GM19324 (cell line): ENCODE data around the gene PCDH17.

Experiments
- ATAC-seq: cut with Tn5 transposase; IDR thresholded peaks from one replicate; pipeline ENCODE4 v1.9.1; 2021; ENCODE audit warnings: mild to moderate bottlenecking, moderate library complexity; ENCODE audit not compliant: unreplicated experiment, low FRiP score

Gene PCDH17

GRCh38 chr13:57633950-57634838 is 2.6 kb downstream of the PCDH17 start:
- ATAC-seq: no peak

- ATAC-seq: no peak
Observed at GRCh38 chr13:57634839-57635165, 3.3 kb downstream of the PCDH17 start.

GRCh38 chr13:57635541-57636085 is 4.1 kb downstream of the PCDH17 start:
- ATAC-seq: no peak

- ATAC-seq: no peak
Observed at GRCh38 chr13:57636816-57637215, 5.3 kb downstream of the PCDH17 start.

- ATAC-seq: no peak
Observed at GRCh38 chr13:57637515-57637914, 6.0 kb downstream of the PCDH17 start.

- no peak for ATAC-seq
Observed at GRCh38 chr13:57638186-57638890, 6.8 kb downstream of the PCDH17 start.

GRCh38 chr13:57640607-57641006 is 9.1 kb downstream of the PCDH17 start:
- no peak for ATAC-seq

GRCh38 chr13:57641051-57641450 is 9.5 kb downstream of the PCDH17 start:
- no peak for ATAC-seq

GRCh38 chr13:57644106-57644505 is 12.6 kb downstream of the PCDH17 start:
- no peak for ATAC-seq

- no peak for ATAC-seq
Observed at GRCh38 chr13:57653229-57653989, 21.9 kb downstream of the PCDH17 start.

- ATAC-seq: no peak
Observed at GRCh38 chr13:57665481-57665880, 33.9 kb downstream of the PCDH17 start.

- ATAC-seq: no peak
Observed at GRCh38 chr13:57666131-57666953, 34.8 kb downstream of the PCDH17 start.

- ATAC-seq: no peak
Observed at GRCh38 chr13:57672168-57672567, 40.6 kb downstream of the PCDH17 start.

GRCh38 chr13:57673197-57673596 is 41.7 kb downstream of the PCDH17 start:
- no peak for ATAC-seq

GRCh38 chr13:57675526-57675925 is 44.0 kb downstream of the PCDH17 start:
- ATAC-seq: no peak

- no peak for ATAC-seq
Observed at GRCh38 chr13:57680609-57681008, 49.1 kb downstream of the PCDH17 start.

GRCh38 chr13:57682128-57682716 is 50.7 kb downstream of the PCDH17 start:
- ATAC-seq: no peak

- no peak for ATAC-seq
Observed at GRCh38 chr13:57698851-57699250, 67.3 kb downstream of the PCDH17 start.

- no peak for ATAC-seq
Observed at GRCh38 chr13:57704031-57704430, 72.5 kb downstream of the PCDH17 start.

- no peak for ATAC-seq
Observed at GRCh38 chr13:57716295-57716694, 84.8 kb downstream of the PCDH17 start.
